HEK293 (cell line): ENCODE results near the gene VDR.

Source experiments
- ATF2 ChIP-seq: fragments of 450-650 bp; formaldehyde crosslinking; IDR thresholded peaks from 2 replicates; pipeline ENCODE4 v1.5.1; 2016; ENCODE audit warnings: missing biosample characterization, missing genetic modification characterization, low read depth
- CTCF ChIP-seq: fragments of 450-650 bp; formaldehyde crosslinking; IDR thresholded peaks from 2 replicates; pipeline ENCODE4 v1.5.1; 2016; ENCODE audit warnings: missing biosample characterization, missing genetic modification characterization
- GLI4 ChIP-seq: fragments of 450-650 bp; formaldehyde crosslinking; IDR thresholded peaks from 2 replicates; pipeline ENCODE4 v1.5.1; 2016; ENCODE audit warnings: missing biosample characterization, missing genetic modification characterization
- PRDM1 ChIP-seq: fragments of 450-650 bp; formaldehyde crosslinking; IDR thresholded peaks from 2 replicates; pipeline ENCODE4; 2016; ENCODE audit warnings: missing biosample characterization, missing genetic modification characterization
- ZIC2 ChIP-seq: fragments of 450-650 bp; formaldehyde crosslinking; IDR thresholded peaks from 2 replicates; pipeline ENCODE4 v1.5.1; 2016; ENCODE audit warnings: missing biosample characterization, missing genetic modification characterization
- ZNF174 ChIP-seq: fragments of 450-650 bp; formaldehyde crosslinking; IDR thresholded peaks from 2 replicates; pipeline ENCODE4 v1.5.0; 2017; ENCODE audit warnings: missing biosample characterization, mild to moderate bottlenecking, missing genetic modification characterization
- ZNF248 ChIP-seq: fragments of 450-650 bp; formaldehyde crosslinking; IDR thresholded peaks from 2 replicates; pipeline ENCODE4 v1.5.1; 2017; ENCODE audit warnings: missing biosample characterization, missing genetic modification characterization
- ZNF274 ChIP-seq, 2 experiments: fragments of 200-500 bp in 1 of 2; fragments of 450-650 bp in 1 of 2; sonication (Bioruptor generic) in 1 of 2; formaldehyde crosslinking in 1 of 2; IDR thresholded peaks; 2 replicates each; pipeline versions ENCODE4 v1.5.1 to v1.6.1; 2014 to 2016; ENCODE audit warnings: borderline replicate concordance in 1 of 2, inconsistent platforms in 1 of 2, low read length in 1 of 2, missing biosample characterization in 1 of 2, missing genetic modification characterization in 1 of 2
- ZNF548 ChIP-seq: fragments of 450-650 bp; formaldehyde crosslinking; IDR thresholded peaks from 2 replicates; pipeline ENCODE4 v1.5.1; 2016; ENCODE audit warnings: missing biosample characterization, missing genetic modification characterization
- ZNF629 ChIP-seq: fragments of 450-650 bp; formaldehyde crosslinking; IDR thresholded peaks from 2 replicates; pipeline ENCODE4 v1.5.1; 2017; ENCODE audit warnings: missing biosample characterization, missing genetic modification characterization
- ZNF639 ChIP-seq: fragments of 450-650 bp; formaldehyde crosslinking; IDR thresholded peaks from 2 replicates; pipeline ENCODE4 v1.5.1; 2016; ENCODE audit warnings: missing biosample characterization, missing genetic modification characterization
- ZNF785 ChIP-seq: fragments of 450-650 bp; formaldehyde crosslinking; IDR thresholded peaks from 2 replicates; pipeline ENCODE4 v1.5.1; 2016; ENCODE audit warnings: missing biosample characterization, missing genetic modification characterization
- ZSCAN16 ChIP-seq: fragments of 450-650 bp; formaldehyde crosslinking; IDR thresholded peaks from 2 replicates; pipeline ENCODE4 v1.5.1; 2016; ENCODE audit warnings: missing biosample characterization, missing genetic modification characterization
- ZSCAN5A ChIP-seq: fragments of 450-650 bp; formaldehyde crosslinking; IDR thresholded peaks from 2 replicates; pipeline ENCODE4 v1.5.1; 2016; ENCODE audit warnings: missing biosample characterization, missing genetic modification characterization

- TF ChIP-seq ZNF639 (no peak), ZNF274 (IDR thresholded peaks at IDR 0.05; ENCODE audit: low read length) (no peak), ZNF274 (tag by site-specific recombination; IDR thresholded peaks at IDR 0.05; ENCODE audit: borderline replicate concordance) (no peak), CTCF (no peak), ZNF548 (tag by site-specific recombination) (no peak), ZNF174 (tag by site-specific recombination) (no peak), ZNF629 (no peak), ZNF785 (no peak), ZSCAN16 (tag by site-specific recombination) (no peak), GLI4 (tag by site-specific recombination) (no peak), ZIC2 (tag by site-specific recombination) (no peak), ATF2 (tag by site-specific recombination) (no peak), PRDM1 (tag by site-specific recombination) (no peak), ZSCAN5A (tag by site-specific recombination) (no peak), ZNF248 (tag by site-specific recombination) (no peak)
These were observed 39.0 kb upstream of the VDR start for GRCh38 chr12:47943623-47944340.
